Activated T-cell treated with anti-CD3 and anti-CD28 coated beads, Interleukin-2, amount 50 U/mL, for 72 hours (primary cell): ENCODE results near the gene B3GAT2. TPM values are rescaled to one million over a fixed set of nuclear protein-coding genes. Genes with fewer than 3 reads are reported as not detected.

Experiments used
- ATAC-seq, 2 donors: fragments of 150-1000 bp; cut with Tn5 transposase; replicated peaks in 1 of 2; 2 replicates each; pipeline ENCODE4 v1.10.0; 2021; ENCODE audit warnings: moderate library complexity in 2 of 2, mild to moderate bottlenecking in 1 of 2
- DNase-seq, 2 donors: peaks; one replicate each; pipeline ENCODE4 v3.0.0; 2021 to 2022; ENCODE audit warnings: mixed read lengths in 1 of 2
- H3K27ac Mint-ChIP-seq: one replicate; pipeline ENCODE4 v1.8.0; 2022; ENCODE audit warnings: mild to moderate bottlenecking, moderate library complexity, mixed read lengths
- H3K27me3 Mint-ChIP-seq: one replicate; pipeline ENCODE4 v1.8.0; 2022; ENCODE audit warnings: low read depth, mixed read lengths
- H3K36me3 Mint-ChIP-seq, 2 donors: one replicate each; pipeline ENCODE4 v1.8.0; 2022; ENCODE audit warnings: mixed read lengths in 2 of 2, mild to moderate bottlenecking in 1 of 2; ENCODE audit not compliant: insufficient read depth in 2 of 2
- H3K4me1 Mint-ChIP-seq: one replicate; pipeline ENCODE4 v1.8.0; 2022; ENCODE audit warnings: low read depth, mixed read lengths
- H3K4me3 Mint-ChIP-seq, 2 donors: one replicate each; pipeline ENCODE4 v1.8.0; 2022; ENCODE audit warnings: mild to moderate bottlenecking in 2 of 2, mixed read lengths in 2 of 2, moderate library complexity in 2 of 2
- H3K9me3 Mint-ChIP-seq, 2 donors: one replicate each; pipeline ENCODE4 v1.8.0; 2022; ENCODE audit warnings: mixed read lengths in 2 of 2
- total RNA-seq, 2 donors: library from RNA; stranded (reverse); gene quantifications; one replicate each; pipeline ENCODE4 v1.2.3, GENCODE V29; 2022

Gene B3GAT2
- total RNA-seq, 2 donors from 2014 or later, result not detected

DNA sequence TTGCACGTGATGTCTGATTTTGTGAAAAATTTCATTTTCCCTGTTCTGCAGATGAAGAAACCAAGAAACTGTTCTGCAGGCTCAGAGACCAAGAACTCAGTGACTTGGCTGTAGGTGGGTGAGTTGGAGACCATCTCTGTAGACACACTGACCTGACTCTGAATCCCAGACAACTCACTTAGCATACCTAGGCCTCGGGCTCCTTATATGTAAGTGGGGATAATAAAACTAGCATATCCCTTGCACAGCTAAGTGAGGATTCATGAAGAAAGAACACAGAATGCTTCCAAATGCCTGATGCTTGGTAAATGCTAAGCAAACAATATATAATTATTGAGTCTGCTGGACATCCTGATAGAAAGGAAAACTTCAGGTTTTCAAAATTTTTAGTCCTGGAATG lies 70.8 kb downstream of the B3GAT2 start:
- no peak overlapping the region for H3K27ac Mint-ChIP-seq
- DNase-seq, result no peak
- H3K36me3 Mint-ChIP-seq, result no peaks in the 10 kb centered on the region
- ATAC-seq, result no peak
- no peak overlapping the region for H3K4me3 Mint-ChIP-seq
- H3K4me1 Mint-ChIP-seq, result no peaks in the 10 kb centered on the region
- no peaks in the 10 kb centered on the region for H3K9me3 Mint-ChIP-seq
- peaks cover 29% of the 10 kb centered on the region for H3K27me3 Mint-ChIP-seq

DNA sequence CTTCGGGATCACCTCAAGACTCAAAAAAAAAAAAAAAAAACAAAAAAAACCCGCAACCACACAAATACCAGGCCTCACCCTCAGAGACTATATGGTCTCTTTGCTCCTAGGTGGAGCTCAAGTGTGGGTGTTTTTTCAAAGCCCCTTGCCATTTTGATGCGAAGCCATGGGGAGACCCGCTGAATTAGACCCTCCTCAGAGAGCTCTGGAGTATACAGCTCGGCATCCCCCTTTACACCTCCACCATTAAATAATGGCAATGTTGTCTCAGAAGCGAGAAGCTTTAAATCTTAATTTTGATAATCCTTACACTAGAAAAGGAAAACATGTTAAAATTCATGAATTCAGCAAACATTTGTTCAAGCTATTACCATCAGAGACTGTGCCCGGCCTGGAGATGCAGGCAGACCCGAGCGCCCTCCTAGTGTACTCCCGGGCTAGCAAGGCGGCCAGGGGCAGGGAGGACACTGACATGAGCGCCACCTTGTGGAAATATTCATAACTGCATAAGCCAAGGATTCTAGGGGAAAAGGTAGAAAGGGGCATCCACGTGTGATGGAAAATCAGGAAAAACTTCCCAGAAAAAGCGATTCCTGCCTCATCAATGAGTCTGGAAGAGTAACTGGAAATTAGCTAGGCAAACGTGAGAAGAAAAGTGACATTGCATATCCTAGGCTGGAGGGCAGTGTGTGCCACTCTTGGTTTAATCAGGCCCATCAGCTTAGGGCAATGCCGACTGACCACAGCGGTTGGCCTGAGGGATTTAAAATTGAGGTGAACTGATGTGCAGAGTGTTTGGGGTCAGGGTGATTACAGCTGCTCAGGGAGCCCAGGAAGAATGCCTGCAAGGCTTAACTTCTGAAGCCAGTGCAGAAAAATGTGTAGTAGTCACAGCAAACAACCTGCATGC lies 72.5 kb downstream of the B3GAT2 start:
- ATAC-seq (peak; percentile 83 to 84), DNase-seq (peak; percentile 63 to 70)
- no peak overlapping the region for H3K27ac Mint-ChIP-seq
- no peaks in the 10 kb centered on the region for H3K36me3 Mint-ChIP-seq
- no peak overlapping the region for H3K4me3 Mint-ChIP-seq
- H3K4me1 Mint-ChIP-seq, result no peaks in the 10 kb centered on the region
- H3K9me3 Mint-ChIP-seq, result no peaks in the 10 kb centered on the region
- peaks cover 28% of the 10 kb centered on the region for H3K27me3 Mint-ChIP-seq

GRCh38 chr6:70879496-70879895 lies 77.4 kb downstream of the B3GAT2 start:
- Mint-ChIP-seq H3K4me3 (no peak overlapping the region), H3K36me3 (no peaks in the 10 kb centered on the region), H3K27ac (no peak overlapping the region), H3K9me3 (no peaks in the 10 kb centered on the region), H3K27me3 (peaks cover 24% of the 10 kb centered on the region), H3K4me1 (no peaks in the 10 kb centered on the region)
- DNase-seq (no peak), ATAC-seq (no peak)

- Mint-ChIP-seq H3K36me3 (peaks cover 9 to 21% of the 10 kb centered on the region in 2 donors), H3K27me3 (peaks cover 11% of the 10 kb centered on the region), H3K27ac (no peak overlapping the region), H3K9me3 (peaks cover 5 to 13% of the 10 kb centered on the region in 2 donors), H3K4me1 (no peaks in the 10 kb centered on the region), H3K4me3 (no peak overlapping the region)
- ATAC-seq (no peak), DNase-seq (no peak)
Observed at GRCh38 chr6:70874181-70874913, 82.5 kb downstream of the B3GAT2 start.

- ATAC-seq (no peak), DNase-seq (no peak)
- Mint-ChIP-seq H3K27ac (no peak overlapping the region), H3K4me3 (no peak overlapping the region), H3K4me1 (no peaks in the 10 kb centered on the region), H3K36me3 (peaks cover 9 to 21% of the 10 kb centered on the region in 2 donors), H3K9me3 (peaks cover 5 to 13% of the 10 kb centered on the region in 2 donors), H3K27me3 (peaks cover 15% of the 10 kb centered on the region)
Observed at GRCh38 chr6:70872469-70872868, 84.4 kb downstream of the B3GAT2 start.

DNA sequence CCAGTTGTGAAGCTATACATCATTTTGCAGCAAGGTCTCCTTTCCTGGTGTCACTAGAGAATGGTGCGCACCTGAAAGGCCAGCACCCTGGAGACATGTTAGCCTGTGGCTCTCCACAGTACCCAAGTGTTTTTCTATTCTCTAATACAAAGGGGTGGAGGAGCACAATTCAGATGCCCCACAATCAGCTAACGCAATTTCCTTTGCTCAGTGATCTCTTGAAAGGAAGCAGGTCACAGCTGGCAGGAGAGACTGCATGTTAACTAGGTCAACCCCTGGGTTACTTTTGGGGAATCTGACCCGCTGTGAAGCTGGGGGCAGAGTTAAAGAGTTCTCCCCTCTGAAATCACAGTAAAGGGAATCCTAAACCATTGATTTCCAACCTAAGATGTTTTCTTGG lies 92.5 kb downstream of the B3GAT2 start:
- no peak for ATAC-seq
- Mint-ChIP-seq H3K4me3 (no peak overlapping the region), H3K27ac (no peak overlapping the region), H3K9me3 (no peaks in the 10 kb centered on the region), H3K36me3 (peaks cover 0 to 1% of the 10 kb centered on the region in 2 donors), H3K4me1 (no peaks in the 10 kb centered on the region), H3K27me3 (peaks cover 15% of the 10 kb centered on the region)
- no peak for DNase-seq

DNA sequence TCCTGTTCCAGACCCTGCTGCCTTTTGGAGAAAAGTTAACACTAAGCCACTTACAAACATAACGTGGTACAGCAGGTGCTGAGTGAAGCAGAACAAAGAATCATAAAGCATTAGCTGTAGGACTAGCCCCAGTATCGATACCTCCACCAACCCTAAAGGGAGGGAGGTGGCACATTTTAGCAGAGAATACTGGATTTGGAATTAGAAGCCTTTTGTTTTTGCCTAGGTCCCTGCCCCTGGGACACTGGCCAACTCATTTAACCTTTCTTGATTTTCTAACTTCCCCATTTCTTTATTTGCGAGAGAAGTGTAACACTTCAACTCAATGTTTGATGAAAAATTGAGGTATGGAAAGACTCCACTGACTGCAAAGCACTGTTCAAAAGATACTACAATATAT lies 93.5 kb downstream of the B3GAT2 start:
- no peaks in the 10 kb centered on the region for H3K4me1 Mint-ChIP-seq
- no peak overlapping the region for H3K27ac Mint-ChIP-seq
- no peak overlapping the region for H3K4me3 Mint-ChIP-seq
- no peak for ATAC-seq
- H3K36me3 Mint-ChIP-seq, result peaks cover 0 to 1% of the 10 kb centered on the region in 2 donors
- no peaks in the 10 kb centered on the region for H3K9me3 Mint-ChIP-seq
- peaks cover 15% of the 10 kb centered on the region for H3K27me3 Mint-ChIP-seq
- no peak for DNase-seq

GRCh38 chr6:70860920-70861319 lies 95.9 kb downstream of the B3GAT2 start:
- Mint-ChIP-seq H3K4me3 (no peak overlapping the region), H3K36me3 (peaks cover 0 to 1% of the 10 kb centered on the region in 2 donors), H3K4me1 (no peaks in the 10 kb centered on the region), H3K27ac (no peak overlapping the region), H3K9me3 (no peaks in the 10 kb centered on the region), H3K27me3 (no peaks in the 10 kb centered on the region)
- no peak for DNase-seq
- ATAC-seq, result no peak

- H3K36me3 Mint-ChIP-seq, result peaks cover 0 to 1% of the 10 kb centered on the region in 2 donors
- no peaks in the 10 kb centered on the region for H3K4me1 Mint-ChIP-seq
- H3K4me3 Mint-ChIP-seq, result no peak overlapping the region
- no peak for DNase-seq
- no peak for ATAC-seq
- no peaks in the 10 kb centered on the region for H3K27me3 Mint-ChIP-seq
- H3K27ac Mint-ChIP-seq, result no peak overlapping the region
- H3K9me3 Mint-ChIP-seq, result no peaks in the 10 kb centered on the region
Observed at GRCh38 chr6:70860045-70860444, 96.8 kb downstream of the B3GAT2 start.

- no peaks in the 10 kb centered on the region for H3K9me3 Mint-ChIP-seq
- DNase-seq (no peak), ATAC-seq (no peak)
- no peak overlapping the region for H3K27ac Mint-ChIP-seq
- no peaks in the 10 kb centered on the region for H3K27me3 Mint-ChIP-seq
- H3K36me3 Mint-ChIP-seq, result peaks cover 0 to 1% of the 10 kb centered on the region in 2 donors
- no peak overlapping the region for H3K4me3 Mint-ChIP-seq
- H3K4me1 Mint-ChIP-seq, result no peaks in the 10 kb centered on the region
Observed at GRCh38 chr6:70857387-70858077, 99.3 kb downstream of the B3GAT2 start.

DNA sequence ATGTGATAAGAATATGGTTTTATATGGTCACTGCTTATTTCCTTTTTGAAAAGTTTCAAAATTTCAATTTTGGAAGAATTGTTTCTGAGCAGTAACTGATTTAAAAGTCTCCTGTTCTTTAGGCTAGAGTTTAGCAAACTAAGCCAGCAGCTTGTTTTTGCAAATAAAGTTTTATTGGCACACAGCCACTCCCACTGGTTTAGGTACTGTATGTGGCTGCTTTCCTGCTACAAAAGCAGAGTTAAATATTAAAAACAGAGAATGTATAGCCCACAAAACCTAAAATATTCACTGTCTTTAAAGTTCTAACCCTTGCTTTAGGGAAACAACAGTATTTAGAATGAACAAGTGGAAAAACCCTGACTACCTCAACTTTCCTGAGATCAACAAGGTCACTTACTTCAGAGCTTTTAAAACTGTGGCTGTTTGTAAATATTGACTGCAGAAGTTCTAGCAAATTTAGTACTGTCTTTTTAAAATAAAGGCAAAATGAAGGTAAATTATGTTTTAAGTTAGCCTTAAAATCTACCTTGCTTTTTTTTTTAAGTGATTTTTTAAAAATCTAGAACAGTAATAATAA lies 104.1 kb downstream of the B3GAT2 start:
- Mint-ChIP-seq H3K27ac (no peak overlapping the region), H3K36me3 (no peaks in the 10 kb centered on the region), H3K4me1 (no peaks in the 10 kb centered on the region), H3K9me3 (no peaks in the 10 kb centered on the region), H3K4me3 (no peak overlapping the region), H3K27me3 (no peaks in the 10 kb centered on the region)
- no peak for DNase-seq
- no peak for ATAC-seq

GRCh38 chr6:70849348-70850069 lies 107.4 kb downstream of the B3GAT2 start:
- Mint-ChIP-seq H3K9me3 (no peaks in the 10 kb centered on the region), H3K4me3 (no peak overlapping the region), H3K27ac (no peak overlapping the region), H3K27me3 (no peaks in the 10 kb centered on the region), H3K36me3 (peaks cover 0 to 1% of the 10 kb centered on the region in 2 donors), H3K4me1 (no peaks in the 10 kb centered on the region)
- ATAC-seq (no peak), DNase-seq (no peak)
